PC-9 (cell line): Measurements from ENCODE around the gene KRTAP5-5. TPM values are rescaled to one million over a fixed set of nuclear protein-coding genes. Genes with fewer than 3 reads are reported as not detected.
"Not testable (repeated sequence)": the region's sequence is repeated elsewhere in the genome, so short reads cannot be mapped to it uniquely, and the experiment has no call there.

Experiments used
- BruUV-seq: library from RNA; stranded (reverse); fragments of 400-500 nt; replicated peaks from 2 replicates; lab custom pipeline; 2021; lab: Mats Ljungman, UMichigan
- CTCF ChIA-PET: fragments of 300-600 bp; sonication (Branson Sonifier 250); formaldehyde crosslinking; loops from one replicate; lab custom pipeline; 2022; ENCODE audit warnings: antibody characterized with exemption; lab: Charles Lee
- POLR2A ChIA-PET: fragments of 300-600 bp; sonication (Branson Sonifier 250); formaldehyde crosslinking; loops from one replicate; lab custom pipeline; 2022; ENCODE audit warnings: antibody characterized with exemption; ENCODE audit not compliant: unreplicated experiment; lab: Charles Lee
- DNase-seq, 2 experiments: peaks; one replicate each; pipeline versions ENCODE4 v3.0.0 to v3.0.0-alpha.2; 2015 to 2022; ENCODE audit warnings: mixed read lengths in 1 of 2
- H2AFZ ChIP-seq: fragments of 200-600 bp; sonication (generic); 2 replicates; pipeline ENCODE4 v1.8.1; 2017; ENCODE audit warnings: antibody characterized with exemption
- H3F3A ChIP-seq: fragments of 200-600 bp; sonication (generic); 2 replicates; pipeline ENCODE4 v1.8.1; 2017; ENCODE audit warnings: antibody characterized with exemption, mild to moderate bottlenecking, low read depth; ENCODE audit not compliant: insufficient read depth
- H3K27ac ChIP-seq: fragments of 200-600 bp; sonication (generic); 2 replicates; pipeline ENCODE4 v1.6.1; 2016; ENCODE audit warnings: mixed run types
- H3K27me3 ChIP-seq: fragments of 200-600 bp; sonication (generic); 2 replicates; pipeline ENCODE4 v1.6.1; 2016; ENCODE audit warnings: low read depth, mixed run types; ENCODE audit not compliant: insufficient read depth
- H3K36me3 ChIP-seq: fragments of 200-600 bp; sonication (generic); 2 replicates; pipeline ENCODE4 v1.6.1; 2016; ENCODE audit warnings: low read depth, mixed run types
- H3K4me1 ChIP-seq: fragments of 200-600 bp; sonication (generic); replicated peaks from 2 replicates; pipeline ENCODE4 v1.6.1; 2016; ENCODE audit warnings: mixed run types; ENCODE audit not compliant: insufficient read depth
- H3K4me2 ChIP-seq: fragments of 200-600 bp; sonication (generic); 2 replicates; pipeline ENCODE4 v1.6.1; 2017; ENCODE audit warnings: mixed run types
- H3K4me3 ChIP-seq: fragments of 200-600 bp; sonication (generic); 2 replicates; pipeline ENCODE4 v1.6.1; 2016; ENCODE audit warnings: mixed run types
- H3K79me2 ChIP-seq: fragments of 200-600 bp; sonication (generic); 2 replicates; pipeline ENCODE4 v1.6.1; 2017; ENCODE audit warnings: low read depth, mixed run types
- H3K9me2 ChIP-seq: fragments of 200-600 bp; sonication (generic); 2 replicates; pipeline ENCODE4 v1.8.1; 2017; ENCODE audit warnings: mild to moderate bottlenecking; ENCODE audit not compliant: insufficient read depth
- H3K9me3 ChIP-seq: fragments of 200-600 bp; sonication (generic); 2 replicates; pipeline ENCODE4 v1.8.1; 2016; ENCODE audit warnings: low read depth; ENCODE audit not compliant: insufficient read depth
- H4K20me1 ChIP-seq: fragments of 200-600 bp; sonication (generic); 2 replicates; pipeline ENCODE4 v1.8.1; 2017; ENCODE audit not compliant: insufficient read depth
- EZH2 ChIP-seq: fragments of 200-600 bp; sonication (generic); IDR thresholded peaks from 2 replicates; pipeline ENCODE4 v1.8.0; 2017; ENCODE audit warnings: antibody characterized with exemption, low read depth
- intact Hi-C: fragments of 100-400 bp; cut with micrococcal nuclease; formaldehyde crosslinking; loops from one replicate; pipeline ENCODE4 v1.10.0; 2022; ENCODE audit not compliant: unreplicated experiment
- total RNA-seq: library from RNA; stranded (reverse); gene quantifications from 2 replicates; pipeline ENCODE4 v1.2.3, GENCODE V29; 2021
- TF ChIP-seq, protein P1 (sequence below): fragments of 200-600 bp; sonication (generic); conservative IDR thresholded peaks from 2 replicates; pipeline ENCODE4 v1.6.1; 2017; ENCODE audit warnings: mixed run types, antibody characterized with exemption, mild to moderate bottlenecking, moderate library complexity

The KRTAP5-5 gene
- total RNA-seq, 1 experiment from 2014 or later = not detected

DNA sequence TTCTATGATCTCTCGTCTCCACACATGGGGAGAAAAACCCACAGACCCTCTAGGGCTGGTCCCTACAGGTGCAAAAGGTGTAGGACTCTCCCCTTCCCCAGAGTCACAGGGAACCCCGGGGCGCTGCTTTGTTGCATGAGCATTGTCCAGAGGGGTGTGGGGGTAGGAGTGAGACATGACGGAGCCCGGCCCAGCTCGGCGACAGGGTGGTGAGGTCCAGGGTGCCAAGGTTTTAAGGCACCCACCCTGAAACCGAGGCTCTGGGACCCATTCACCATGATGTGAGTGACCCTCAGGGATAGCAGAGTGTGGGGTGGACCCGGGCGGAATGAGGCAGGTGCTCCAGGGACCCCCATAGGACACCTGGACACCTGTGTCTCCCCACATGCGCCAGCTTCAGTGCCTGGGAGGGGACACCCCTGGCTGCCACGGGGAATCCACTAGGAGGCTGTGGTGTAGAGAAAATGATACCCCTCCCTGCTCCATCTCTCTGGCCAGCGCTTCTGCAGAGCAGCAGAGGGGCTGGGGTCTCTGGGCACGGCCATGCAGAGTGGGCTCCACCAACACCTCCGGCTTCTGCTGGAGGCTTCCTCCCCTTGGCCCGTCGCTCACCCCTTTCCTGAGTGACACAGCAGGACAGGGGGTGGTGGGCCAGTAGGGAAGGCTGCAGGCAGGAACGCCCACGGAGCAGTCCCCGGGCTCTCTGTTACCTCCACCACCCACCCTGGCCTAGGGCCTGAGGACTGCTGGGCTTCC lies 15.2 kb downstream of the KRTAP5-5 start:
- Histone ChIP-seq H3F3A (no peaks in the 10 kb centered on the region), H2AFZ (no peak overlapping the region), H3K27ac (no peak overlapping the region), H3K9me2 (no peaks in the 10 kb centered on the region), H3K79me2 (no peaks in the 10 kb centered on the region), H3K4me1 (no peaks in the 10 kb centered on the region), H4K20me1 (no peaks in the 10 kb centered on the region), H3K36me3 (no peaks in the 10 kb centered on the region), H3K27me3 (peaks cover 50% of the 10 kb centered on the region), H3K4me2 (no peak overlapping the region), H3K4me3 (no peak overlapping the region), H3K9me3 (no peaks in the 10 kb centered on the region)
- POLR2A ChIA-PET = no interaction called here
- TF ChIP-seq, protein P1, sequence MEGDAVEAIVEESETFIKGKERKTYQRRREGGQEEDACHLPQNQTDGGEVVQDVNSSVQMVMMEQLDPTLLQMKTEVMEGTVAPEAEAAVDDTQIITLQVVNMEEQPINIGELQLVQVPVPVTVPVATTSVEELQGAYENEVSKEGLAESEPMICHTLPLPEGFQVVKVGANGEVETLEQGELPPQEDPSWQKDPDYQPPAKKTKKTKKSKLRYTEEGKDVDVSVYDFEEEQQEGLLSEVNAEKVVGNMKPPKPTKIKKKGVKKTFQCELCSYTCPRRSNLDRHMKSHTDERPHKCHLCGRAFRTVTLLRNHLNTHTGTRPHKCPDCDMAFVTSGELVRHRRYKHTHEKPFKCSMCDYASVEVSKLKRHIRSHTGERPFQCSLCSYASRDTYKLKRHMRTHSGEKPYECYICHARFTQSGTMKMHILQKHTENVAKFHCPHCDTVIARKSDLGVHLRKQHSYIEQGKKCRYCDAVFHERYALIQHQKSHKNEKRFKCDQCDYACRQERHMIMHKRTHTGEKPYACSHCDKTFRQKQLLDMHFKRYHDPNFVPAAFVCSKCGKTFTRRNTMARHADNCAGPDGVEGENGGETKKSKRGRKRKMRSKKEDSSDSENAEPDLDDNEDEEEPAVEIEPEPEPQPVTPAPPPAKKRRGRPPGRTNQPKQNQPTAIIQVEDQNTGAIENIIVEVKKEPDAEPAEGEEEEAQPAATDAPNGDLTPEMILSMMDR = no peak
- TF ChIP-seq EZH2 = no peak
- no TSS peak for BruUV-seq
- intact Hi-C loops = no loop called here
- no peak for DNase-seq
- CTCF ChIA-PET = no interaction called here

DNA sequence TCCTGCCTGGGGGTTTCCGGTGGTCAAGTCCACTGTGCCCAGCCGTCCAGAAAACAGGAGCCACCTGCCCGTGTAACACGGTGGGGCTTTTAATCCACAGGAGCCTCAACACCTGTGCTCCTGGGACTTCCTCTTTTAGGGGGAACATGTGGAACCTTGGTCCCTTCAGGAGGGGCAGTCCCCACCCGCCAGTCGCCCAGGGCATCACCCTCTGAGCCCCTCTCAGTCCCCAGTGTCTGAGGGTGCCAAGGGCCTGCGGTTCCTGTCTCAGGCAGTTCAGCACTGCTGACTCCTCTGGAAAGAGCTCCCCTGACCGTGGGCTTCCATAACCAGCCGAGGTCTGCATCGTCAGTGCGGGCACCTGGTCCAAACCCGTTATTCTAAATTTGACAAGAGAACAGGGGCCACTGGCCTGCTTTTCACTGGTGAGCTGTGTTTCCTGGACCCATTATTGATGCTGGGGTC lies 15.8 kb downstream of the KRTAP5-5 start:
- DNase-seq = no peak

DNA sequence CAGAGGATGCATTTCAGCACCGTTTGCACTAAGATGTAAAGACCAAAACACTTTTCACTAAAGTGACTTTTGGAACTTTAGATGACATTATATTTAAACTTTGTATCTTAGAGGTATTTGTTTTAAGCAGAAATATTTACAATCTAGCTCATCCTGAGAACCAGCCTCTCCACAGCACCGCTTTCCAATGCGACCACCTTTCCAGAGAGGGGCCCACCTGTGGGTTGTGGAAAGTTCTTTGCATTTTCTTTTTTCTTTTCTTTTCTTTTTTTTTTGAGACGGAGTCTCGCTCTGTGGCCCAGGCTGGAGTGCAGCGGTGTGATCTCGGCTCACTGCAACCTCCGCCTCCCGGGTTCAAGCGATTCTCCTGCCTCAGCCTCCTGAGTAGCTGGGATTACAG lies 17.0 kb downstream of the KRTAP5-5 start:
- peaks cover 43% of the 10 kb centered on the region for H3K27me3 ChIP-seq
- CTCF ChIA-PET = interaction anchor here (0.6 kb wide), 1 partner anchor 443 kb away, joined by 7 read pairs; no protein-coding TSS in a partner anchor
- H3K36me3 ChIP-seq, H3F3A ChIP-seq, H3K9me3 ChIP-seq, H3K79me2 ChIP-seq, H3K27ac ChIP-seq, H3K9me2 ChIP-seq, DNase-seq, BruUV-seq, H3K4me1 ChIP-seq, H4K20me1 ChIP-seq, intact Hi-C loops, H3K4me2 ChIP-seq, POLR2A ChIA-PET, H3K4me3 ChIP-seq, H2AFZ ChIP-seq: not testable (repeated sequence)

More for the DNA sequence above, 15.8 kb downstream of the KRTAP5-5 start:
- Histone ChIP-seq H3K4me2 (no peak overlapping the region), H3K36me3 (no peaks in the 10 kb centered on the region), H3K4me3 (no peak overlapping the region), H3F3A (no peaks in the 10 kb centered on the region), H4K20me1 (no peaks in the 10 kb centered on the region), H2AFZ (no peak overlapping the region), H3K27me3 (peaks cover 44% of the 10 kb centered on the region), H3K79me2 (no peaks in the 10 kb centered on the region), H3K4me1 (no peaks in the 10 kb centered on the region), H3K27ac (no peak overlapping the region), H3K9me2 (no peaks in the 10 kb centered on the region), H3K9me3 (no peaks in the 10 kb centered on the region)
- no TSS peak for BruUV-seq
- POLR2A ChIA-PET = no interaction called here
- CTCF ChIA-PET = no interaction called here
- TF ChIP-seq, protein P1 = no peak
- TF ChIP-seq EZH2 = no peak
- intact Hi-C loops = no loop called here
